ENCODE data around the gene C1orf122.
A peak's percentile ranks its signal among the peaks of the same experiment; 100 is the strongest.

The C1orf122 gene

DNA sequence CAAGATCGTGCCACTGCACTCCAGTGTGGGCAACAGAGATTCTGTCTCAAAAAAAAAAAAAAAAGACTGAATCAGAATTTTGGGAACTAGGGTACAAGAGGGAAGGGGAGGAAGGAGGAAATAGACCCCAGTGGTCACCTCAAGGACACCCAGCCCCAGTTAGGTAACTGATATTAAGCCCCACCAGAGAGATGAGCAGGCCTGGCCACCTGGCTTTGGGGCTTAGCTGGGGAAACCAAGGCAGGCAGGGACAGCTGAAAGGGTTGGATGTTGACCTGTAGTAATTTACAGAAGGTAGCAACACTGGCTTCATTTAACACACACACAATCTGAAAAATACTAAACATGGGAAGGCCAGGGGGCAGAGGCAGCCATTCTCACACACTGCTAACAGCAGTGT, 5.2 kb upstream of the C1orf122 start:
- no peak for DNase-seq

- DNase-seq, result no peak
Measured at GRCh38 chr1:37807220-37807554, 403 bp upstream of the C1orf122 start.

- DNase-seq, result peak; percentile 43
Measured at GRCh38 chr1:37808369-37809319, 1.1 kb downstream of the C1orf122 start.

DNA sequence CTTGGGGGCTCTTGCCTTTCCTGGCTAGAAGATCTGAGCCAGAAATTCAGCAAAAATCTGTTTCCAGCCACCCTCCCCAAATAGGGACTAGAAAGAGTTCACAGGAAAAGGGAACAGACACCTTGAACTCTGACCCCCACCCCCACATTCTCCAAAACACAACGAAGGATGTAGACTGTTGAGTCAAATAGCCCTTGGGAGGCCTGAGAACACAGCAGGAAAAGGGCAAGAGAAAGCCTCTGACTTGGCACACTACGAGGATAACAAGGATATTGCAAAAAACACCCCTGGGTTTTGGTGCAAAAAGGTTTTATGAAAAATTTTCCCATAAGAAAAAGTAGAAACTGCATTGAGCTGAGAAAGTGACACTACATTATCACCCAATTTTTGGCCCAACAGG, 2.4 kb downstream of the C1orf122 start:
- no peak for DNase-seq

DNA sequence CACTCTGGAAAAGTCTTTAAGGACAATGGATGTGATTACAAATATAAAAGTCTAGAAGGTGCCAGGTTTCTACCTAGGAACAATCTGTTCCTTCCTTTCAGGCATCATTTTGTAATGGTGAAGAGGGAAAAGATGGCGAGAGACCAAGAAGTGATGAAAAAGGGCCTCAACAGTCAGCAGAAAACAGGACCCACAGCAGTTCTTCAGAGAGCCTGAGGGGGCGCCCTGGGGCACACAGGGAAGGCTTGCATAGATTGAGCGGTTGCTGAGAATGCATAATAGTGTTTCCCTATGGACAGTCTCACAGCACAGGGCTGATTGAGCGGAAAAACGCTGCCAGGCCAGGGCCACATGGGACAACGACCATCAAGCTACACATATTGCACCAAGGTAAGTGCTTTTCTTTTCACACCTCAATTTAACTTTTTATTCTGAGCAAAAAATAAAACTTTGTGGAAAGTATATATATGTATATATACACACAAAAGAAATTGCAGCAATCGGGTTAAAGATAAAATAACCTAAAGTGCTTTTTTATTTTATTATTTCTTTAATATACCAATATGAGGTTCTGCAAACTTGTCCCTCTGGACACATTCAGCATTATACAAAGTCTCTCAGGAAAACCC, 3.6 kb downstream of the C1orf122 start:
- peak; percentile 70 for DNase-seq

- no peak for DNase-seq
Measured at GRCh38 chr1:37813529-37814145, 6.0 kb downstream of the C1orf122 start.

DNA sequence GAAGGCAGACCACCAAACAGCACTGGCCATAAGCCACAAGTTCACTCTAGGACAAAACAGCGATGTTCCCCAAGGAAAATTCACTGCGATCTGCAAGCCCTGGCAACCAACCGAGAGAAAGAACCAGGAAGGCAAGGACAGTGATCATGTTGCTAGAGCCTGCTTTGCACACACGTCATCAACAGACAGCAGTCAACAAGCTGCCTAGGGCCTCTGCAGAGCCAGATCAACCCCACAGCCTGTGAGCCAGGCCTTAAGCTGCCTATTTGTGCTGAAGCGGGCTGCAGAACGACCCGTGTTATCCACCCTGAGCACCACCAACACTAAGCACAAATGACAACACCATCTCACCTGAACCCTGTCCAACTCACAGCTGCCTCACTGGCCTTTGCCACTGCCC, 6.7 kb downstream of the C1orf122 start:
- DNase-seq, result no peak

DNA sequence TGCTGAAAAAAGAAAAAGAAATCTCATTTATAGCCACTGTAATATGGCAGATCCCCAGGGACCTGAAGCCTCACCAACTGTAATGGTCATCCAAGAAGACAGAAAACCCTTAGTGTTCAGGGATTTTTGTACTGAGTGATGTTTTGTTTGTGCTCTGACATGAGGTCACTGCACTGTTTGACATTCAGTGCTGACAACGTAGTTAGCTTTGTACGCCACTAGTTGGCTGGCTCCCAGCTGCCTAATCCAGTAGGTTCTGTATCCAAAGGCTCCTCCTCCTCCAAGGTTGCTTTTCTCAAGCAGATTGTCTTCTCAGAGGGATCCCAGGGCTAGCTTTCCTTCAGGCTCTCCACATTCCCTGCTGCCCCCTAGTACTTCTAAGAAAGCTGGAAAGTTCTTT, 9.9 kb downstream of the C1orf122 start:
- no peak for DNase-seq

- DNase-seq, result no peak
Measured at GRCh38 chr1:37821481-37821880, 13.9 kb downstream of the C1orf122 start.

GRCh38 chr1:37822906-37823815, 15.6 kb downstream of the C1orf122 start:
- no peak for DNase-seq

- DNase-seq, result no peak
Measured at GRCh38 chr1:37824001-37824400, 16.4 kb downstream of the C1orf122 start.

DNA sequence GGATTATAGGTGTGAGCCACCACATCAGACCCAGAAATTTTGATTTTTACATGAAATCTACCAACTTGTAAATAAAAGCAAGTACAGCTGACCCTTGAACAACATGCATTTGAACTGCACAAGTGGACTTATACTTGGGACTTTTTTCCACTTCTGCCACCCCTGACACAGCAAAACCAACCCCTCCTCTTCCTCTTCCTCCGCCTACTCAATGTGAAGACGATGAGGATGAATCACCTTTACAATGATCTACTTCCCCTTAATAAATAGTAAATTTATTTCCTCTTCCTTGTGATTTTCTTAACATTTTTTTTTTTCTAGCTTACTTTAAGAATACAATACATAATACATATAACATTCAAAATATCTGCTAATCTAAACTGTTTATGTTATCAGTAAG, 17.9 kb downstream of the C1orf122 start:
- DNase-seq, result no peak

- DNase-seq, result no peak
Measured at GRCh38 chr1:37828410-37829074, 21.0 kb downstream of the C1orf122 start.

DNA sequence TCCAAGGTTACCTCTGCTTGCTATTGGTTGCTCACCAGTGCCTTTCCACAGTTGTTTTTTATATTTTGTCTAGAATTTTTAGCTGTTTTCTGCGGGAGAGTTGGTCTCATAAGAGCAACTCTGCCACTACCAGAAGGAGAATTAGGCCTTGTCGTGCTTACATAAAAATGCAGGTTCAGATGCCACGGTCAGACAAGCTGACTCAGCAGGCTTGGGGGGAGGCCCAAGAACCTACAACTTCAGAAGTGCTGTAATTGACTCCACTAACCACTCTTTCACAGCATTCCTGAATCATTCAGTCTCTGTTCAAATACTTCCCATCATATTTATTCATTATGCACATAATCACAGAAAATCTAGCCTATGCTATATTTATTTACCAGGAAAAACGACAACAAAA, 23.5 kb downstream of the C1orf122 start:
- no peak for DNase-seq

DNA sequence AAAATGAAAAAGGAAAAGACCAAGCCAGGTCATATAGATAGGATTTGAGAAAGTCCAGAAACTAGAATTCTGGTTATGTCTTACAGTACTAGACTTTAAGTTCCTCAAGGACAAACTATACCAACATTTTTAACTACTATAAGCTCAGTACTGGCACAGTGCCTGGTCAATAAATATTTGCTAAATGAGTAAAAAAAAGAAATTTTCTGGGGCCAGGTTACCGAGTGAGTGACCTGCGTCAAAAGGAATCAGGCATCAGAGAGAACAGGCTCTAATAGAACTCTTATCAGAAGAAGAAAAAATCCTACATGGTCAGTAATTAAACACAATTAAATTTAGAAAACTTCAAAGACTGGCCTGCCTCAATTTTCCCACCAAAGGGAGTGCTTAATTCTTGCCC, 24.2 kb downstream of the C1orf122 start:
- DNase-seq, result no peak

DNA sequence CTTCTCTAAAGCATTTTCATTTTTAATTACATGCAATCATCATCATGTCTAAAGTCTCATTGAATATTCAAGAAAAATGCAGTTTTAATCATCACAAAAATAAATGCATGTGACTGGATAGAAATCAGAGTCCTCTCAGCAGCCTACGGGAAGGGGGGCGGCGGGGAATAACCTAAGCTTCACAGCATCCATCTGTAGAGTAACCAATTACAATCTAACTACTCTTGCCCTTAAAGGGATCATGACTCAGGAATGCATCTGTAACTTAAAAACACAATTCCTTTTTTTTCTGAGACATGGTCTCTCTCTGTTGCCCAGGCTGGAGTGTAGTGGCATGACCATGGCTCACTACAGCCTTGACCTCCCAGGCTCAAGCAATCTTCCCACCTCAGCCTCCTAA, 29.2 kb downstream of the C1orf122 start:
- no peak for DNase-seq

GRCh38 chr1:37839676-37840075, 32.1 kb downstream of the C1orf122 start:
- DNase-seq, result no peak

DNA sequence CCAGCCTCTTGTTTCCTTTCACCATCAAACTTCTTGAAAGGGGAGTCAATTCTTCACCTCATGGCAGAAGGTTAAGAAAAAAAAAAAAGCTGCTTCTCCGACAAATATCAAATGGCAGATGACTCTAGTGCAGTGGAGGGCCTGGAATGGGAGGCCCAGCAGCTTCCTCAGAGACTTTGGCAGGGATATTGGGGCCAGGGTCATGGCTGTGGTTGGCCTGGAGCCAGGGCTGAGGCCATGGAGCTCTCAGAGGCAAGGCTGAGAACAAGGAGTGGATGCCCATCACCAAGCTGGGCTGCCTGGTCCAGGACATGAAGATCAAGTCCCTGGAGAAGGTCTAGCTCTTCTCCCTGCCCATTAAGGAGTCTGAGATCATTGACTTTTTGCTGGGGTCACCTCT, 33.1 kb downstream of the C1orf122 start:
- DNase-seq, result no peak

GRCh38 chr1:37841652-37842051, 34.1 kb downstream of the C1orf122 start:
- DNase-seq, result no peak

- DNase-seq, result no peak
Measured at GRCh38 chr1:37844536-37844935, 36.9 kb downstream of the C1orf122 start.

GRCh38 chr1:37845049-37845646, 37.6 kb downstream of the C1orf122 start:
- DNase-seq, result no peak

GRCh38 chr1:37845786-37846185, 38.2 kb downstream of the C1orf122 start:
- no peak for DNase-seq

Measured in CD4-positive, alpha-beta T cell treated with Interleukin-6 for 4 hours (primary cell).